HG02938 (cell line): ENCODE measurements around the gene TAS2R16.

ENCODE experiments used
- ATAC-seq: cut with Tn5 transposase; IDR thresholded peaks from one replicate; pipeline ENCODE4 v1.9.1; 2021; ENCODE audit warnings: mild to moderate bottlenecking, moderate library complexity; ENCODE audit not compliant: unreplicated experiment

The TAS2R16 gene, protein sequence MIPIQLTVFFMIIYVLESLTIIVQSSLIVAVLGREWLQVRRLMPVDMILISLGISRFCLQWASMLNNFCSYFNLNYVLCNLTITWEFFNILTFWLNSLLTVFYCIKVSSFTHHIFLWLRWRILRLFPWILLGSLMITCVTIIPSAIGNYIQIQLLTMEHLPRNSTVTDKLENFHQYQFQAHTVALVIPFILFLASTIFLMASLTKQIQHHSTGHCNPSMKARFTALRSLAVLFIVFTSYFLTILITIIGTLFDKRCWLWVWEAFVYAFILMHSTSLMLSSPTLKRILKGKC

DNA sequence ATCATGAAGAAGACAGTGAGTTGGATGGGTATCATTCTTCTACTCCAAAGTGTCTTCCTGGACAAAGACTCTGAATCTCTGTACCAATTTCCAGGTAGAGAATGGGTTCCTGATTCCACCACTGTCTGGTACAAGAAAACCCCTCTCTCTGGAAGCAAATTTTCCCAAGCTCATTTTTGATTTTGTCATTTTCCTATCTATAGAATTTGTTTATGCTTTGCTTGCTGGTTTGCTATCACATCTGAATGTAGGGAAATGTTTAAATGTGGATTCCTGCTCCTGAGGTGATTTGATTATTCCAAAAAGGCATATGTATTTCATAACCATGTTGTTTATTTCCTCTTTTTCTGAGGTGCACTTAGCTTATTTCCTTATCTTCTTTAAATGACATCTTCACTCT, at the start of gene TAS2R16:
Gene TAS2R16 (minus strand): TSS at position 101 of the 400 bp plus-strand sequence. CDS start 66 bp downstream, at position 35.
- ATAC-seq, result no peak

DNA sequence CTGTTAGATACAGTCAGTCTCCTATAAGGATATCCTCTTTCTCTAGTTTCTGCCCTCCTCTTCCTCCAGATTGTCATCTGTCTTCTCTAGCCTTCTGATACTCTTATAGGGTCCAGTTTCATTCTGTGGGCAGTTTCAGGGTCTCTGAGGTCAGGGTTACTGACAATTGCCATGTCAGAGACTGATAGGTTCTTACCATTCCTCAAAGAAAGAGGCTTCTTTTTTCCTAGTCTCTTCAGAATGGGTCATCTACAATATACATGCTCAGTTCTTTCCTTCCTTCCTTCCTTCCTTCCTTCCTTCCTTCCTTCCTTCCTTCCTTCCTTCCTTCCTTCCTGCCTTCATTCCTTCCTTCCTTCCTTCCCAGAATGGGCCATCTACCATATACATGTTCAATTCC, 48.1 kb upstream of the TAS2R16 start:
- no peak for ATAC-seq

DNA sequence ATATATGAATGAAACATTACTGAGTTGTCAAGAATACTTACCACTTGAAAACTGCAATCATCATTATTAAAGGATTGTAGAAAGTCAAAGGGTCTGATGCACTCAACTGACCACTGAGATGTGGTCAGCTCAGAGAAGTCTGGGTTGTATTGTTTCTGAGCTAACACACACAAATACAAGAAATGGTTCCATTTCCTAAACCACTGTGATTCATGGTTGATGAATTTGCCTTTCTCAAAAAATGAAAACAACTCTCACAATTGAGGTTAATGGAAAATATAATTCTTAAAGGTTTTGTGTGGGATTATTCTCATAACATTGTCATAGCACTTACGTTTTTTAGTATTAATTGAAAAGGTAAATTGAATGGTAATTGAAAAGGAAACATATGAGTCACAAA, 45.6 kb upstream of the TAS2R16 start:
- no peak for ATAC-seq

DNA sequence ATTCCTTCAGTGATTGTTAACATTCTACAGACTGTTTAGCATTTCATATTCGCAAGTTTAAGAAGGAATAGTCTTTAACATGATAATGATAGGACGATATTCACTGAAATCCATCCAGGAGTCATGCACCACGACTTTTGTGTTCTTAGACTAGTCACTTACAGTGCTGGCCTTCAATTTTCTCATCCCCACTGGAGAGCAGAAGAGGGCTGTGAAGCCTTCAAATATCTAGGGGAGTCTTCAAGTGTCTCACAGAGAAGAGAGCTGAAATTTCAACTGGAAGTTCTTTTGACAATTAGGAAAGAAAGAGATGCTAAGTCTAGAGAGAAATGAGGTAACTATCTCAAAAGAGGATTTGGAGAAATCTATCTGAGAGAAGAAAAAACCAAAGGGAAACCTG, 43.8 kb upstream of the TAS2R16 start:
- ATAC-seq, result no peak

DNA sequence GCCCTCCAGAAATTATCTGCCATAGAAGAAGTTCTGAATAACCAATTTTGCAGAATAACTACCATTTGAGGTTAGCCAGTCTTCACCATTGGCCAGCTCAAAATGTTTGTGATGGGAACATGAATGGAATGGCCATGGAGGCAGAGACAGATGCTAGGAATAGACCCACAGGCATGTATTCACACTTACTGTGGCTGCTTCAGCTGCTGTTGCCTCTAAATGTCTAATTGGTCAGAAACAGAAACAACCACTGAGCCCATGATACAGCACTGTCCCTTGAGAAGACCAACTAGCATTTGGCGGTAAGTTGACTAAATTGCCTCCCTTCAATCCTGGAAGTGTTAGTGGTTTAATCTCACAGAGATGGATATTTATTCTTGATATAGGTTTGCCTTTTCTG, 38.6 kb upstream of the TAS2R16 start:
- no peak for ATAC-seq

DNA sequence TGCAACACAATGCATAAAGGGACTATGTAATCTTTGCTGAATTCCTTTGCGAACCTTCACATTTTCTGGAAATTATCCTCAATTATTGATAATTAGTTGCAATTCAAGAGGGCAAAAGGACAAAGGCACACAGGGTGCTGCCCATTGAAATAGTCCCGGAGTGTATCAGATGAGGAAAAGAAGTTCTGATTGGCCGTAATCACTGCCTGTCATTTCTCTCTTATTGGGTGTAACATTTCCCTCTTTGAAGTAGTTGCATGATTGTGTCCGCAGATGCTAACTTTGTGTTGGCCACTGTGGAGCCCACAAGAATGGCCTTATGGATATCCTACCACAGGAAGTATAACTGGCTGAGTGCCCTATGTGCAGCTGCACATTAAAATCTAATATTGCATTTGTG, 35.1 kb upstream of the TAS2R16 start:
- no peak for ATAC-seq

DNA sequence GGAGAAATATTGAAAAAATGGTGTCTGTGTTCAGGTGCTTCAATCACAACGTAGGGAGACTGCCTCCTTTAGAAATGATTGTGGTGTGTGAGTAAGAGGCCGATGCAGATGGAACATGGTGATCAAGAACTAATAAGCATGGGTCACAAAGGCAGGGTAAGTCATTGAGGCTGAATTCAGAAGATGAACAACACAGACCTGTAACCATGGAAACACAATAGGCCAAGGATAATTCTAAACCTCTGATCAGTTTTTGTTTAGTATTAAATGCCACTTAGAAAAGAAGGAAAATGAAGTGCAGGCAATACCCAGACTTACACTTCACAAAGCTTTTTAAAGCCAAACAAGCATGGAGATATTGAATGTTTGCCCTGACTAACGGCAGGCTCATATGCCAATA, 32.8 kb upstream of the TAS2R16 start:
- no peak for ATAC-seq

DNA sequence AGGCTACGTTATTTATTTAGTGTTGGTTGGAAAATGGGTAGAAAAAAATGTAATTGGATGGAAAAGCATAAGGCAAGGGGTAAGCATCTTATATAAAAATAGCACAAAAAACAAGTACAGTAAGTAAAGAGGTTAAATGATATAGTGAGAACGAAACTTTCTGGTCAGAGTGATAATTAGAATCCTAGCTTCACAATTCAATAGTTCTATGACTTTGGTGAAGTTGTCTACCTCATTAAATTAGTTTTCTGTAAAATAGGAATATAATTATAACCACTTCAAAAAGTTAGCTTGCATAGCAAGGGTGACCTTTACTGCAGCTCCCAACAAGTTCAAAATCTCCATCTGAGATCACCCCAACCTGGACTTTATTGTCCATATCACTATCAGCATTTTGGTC, 30.8 kb upstream of the TAS2R16 start:
- no peak for ATAC-seq

DNA sequence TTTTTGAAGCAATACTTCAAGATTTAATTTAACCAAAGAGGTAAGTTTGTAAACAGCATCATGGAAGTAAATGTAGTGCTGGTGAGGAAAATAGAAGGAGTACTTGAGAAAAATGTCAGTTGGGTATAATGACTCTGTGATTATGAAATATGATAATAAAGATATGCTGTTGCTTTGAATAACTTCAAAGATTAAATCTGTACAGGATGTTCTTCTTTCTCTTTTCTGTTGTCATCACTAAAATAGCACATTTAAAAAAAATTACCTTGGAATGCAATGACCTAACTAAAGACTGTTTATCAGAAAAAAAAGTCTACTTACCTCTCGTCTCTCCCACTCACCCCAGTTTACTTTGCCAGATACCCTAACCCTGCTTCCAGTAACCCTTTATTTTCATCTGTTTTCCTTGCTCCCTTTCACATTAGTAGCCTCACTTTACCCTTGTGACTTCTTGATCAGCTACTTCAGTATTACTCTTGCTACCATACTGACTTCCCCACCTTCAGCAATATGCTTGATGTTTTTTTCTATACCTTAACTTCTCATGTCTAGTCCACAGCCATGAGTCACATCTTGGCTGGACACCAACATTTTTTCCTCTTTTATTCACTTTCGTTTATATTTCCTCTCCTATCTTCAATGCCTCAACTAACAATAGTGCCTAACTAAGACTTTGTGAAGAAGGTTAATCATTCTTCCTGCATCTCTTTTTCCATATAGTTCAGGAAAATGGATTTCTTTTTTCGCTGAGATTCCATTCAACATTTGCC, 29.7 kb upstream of the TAS2R16 start:
- ATAC-seq, result no peak

DNA sequence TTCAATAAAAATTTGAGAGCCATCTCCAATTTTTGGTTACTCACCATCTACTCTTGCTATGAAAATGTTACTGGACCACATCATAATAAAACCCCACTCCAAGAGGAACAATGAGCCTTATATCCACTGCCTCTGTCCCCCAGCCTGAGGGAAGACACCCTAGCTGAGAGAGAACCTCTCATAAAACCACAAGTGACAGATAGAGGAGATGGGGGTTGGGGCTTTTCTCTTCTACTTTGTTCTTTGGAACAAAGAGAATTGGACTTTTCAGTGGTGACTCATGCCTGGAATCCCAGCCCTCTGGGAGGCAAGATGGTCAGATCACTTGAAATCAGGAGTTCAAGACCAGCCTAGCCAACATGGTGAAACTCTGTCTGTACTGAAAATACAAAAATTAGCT, 27.6 kb upstream of the TAS2R16 start:
- no peak for ATAC-seq

DNA sequence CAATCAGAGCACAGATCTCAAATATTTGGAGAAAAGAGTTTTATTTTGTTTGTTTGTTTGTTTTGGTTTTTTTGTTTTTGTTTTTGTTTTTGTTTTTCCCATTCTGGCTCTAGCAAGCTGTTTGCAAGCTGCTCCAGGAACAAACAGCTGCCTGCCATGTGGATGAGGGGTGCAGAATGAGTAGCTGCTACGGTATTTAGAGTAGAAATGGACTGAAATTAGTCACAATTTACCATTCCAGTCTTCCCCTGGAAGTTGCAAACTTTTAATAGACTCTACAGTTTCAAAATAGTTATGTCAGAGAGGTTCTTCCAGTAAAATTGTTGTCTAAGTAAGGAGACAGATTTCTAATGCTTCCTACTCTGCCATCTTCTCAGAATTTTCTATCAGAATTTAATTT, 27.1 kb upstream of the TAS2R16 start:
- no peak for ATAC-seq

DNA sequence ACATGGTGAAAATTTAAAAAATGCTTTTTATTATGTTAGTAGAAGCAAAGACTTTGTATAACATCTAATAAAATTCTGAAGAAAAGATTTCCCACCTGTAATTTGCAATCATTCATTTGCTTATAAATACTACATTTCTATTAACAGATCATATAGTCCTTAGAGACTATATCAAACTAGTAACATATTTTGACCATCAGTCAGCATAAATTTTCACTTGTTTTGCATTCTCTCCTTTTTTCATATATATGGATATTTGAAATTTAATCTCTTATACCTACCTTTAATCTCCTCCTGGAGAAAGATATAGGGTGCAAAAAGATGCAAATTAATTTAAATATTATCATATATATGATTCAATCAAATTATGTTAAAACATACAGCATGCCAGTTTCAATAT, 16.9 kb upstream of the TAS2R16 start:
- no peak for ATAC-seq

DNA sequence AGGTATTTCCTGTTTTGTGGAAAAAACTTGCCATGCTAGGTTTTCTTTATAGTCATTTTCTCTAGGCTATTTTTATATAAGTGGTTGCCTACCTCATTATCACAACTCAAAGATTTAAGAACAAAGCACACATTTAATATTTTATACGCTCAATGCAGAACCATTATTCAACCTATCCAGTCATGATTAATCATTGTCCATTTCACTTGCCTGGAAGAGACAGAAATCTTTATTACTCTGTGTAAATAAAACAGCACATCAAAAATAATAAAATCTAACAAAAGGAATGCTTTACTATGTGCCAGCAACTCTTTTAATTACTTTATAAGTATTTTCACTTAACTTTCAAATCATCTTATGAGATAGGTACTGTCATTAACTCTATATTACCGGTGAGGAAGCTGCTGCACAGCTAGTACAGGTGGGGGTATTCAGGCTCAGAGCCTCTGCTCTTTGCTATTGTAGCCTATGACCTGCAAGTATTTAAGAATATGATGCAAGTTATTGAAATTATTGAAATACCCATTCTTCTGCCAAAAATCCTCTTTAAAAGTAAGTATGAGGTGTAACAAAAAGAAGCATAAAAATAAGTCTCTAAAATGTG, 16.4 kb upstream of the TAS2R16 start:
- no peak for ATAC-seq

DNA sequence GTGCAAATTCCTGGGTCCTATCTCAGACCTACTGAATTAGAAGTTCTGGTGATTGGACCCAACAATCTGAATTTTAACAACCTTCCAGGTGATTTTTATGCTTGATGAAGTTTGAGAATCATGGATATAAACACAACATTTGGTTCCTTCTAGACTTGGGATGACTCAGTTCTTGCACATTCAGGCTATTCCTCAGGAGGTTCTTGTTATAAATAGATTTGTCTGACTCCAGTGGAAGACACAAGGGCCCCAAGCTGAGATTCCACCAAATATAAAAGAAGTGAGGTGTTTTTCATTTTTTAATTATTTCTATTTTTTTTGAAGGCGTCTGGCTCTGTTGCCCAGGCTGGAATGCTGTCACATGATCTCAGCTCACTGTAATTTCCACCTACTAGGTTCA, 9.4 kb upstream of the TAS2R16 start:
- no peak for ATAC-seq

DNA sequence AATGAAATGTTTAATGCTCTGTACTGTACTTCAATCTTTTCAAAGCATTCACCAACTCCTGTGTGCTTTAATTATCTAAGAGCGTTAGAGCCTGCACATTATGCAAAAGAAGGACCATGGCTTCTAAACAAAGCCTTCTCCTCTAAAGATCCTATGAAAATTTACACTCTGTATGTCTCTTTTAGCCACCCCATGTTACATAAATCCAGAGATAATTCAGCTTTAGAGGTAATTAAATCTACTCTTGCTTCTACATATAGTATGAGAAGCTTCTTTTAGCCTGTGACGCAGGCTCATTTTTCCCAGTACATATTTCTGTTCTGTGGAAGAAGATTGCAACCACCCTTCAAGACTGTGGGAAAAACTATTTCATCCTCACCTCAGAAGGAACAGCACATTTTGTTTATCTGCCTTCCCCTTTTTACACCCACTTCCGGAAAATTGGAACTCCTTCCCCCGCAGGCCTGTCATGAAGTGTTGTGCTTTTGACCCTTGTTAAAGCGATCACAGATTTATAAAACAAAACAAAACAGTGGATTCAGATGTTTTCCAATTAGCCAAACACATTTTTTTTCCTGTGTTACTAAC, 8.1 kb upstream of the TAS2R16 start:
- ATAC-seq, result no peak

DNA sequence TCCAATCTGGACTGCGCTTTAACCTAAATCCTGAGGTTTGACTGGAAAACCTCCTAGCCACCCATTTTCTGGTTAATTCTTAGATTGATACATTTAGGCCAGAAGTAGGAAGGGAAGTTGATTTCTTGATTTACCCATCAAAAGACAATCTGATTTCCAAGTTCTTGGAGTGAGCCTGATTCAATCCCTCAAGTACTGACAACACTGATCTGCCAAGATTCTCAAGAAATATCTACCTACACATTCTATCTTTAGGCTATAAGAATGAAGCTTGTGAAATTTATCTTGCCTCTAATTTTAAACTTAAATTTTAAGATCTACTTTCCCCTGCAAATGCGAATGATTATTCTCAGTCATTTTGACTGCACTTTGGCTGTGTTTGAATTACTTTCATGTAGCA, 5.9 kb downstream of the TAS2R16 start:
- no peak for ATAC-seq

DNA sequence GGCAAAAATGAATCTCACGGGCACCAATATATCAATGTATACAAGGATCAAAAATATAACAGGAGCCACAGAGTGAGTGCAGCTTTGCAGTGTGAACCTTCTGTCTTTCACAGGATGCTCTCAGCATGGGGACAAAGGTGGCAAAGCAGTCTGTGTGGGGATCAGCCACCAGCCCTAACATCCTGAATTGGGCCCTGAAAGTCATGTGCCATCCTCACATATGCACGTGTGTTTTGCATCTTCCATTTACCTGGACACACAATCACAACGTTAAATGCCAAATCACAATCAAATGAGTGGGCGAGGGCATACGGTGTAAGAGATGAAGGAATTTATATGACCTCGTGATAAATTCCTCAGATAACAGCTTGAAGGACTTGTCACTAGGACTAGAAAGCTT, 6.5 kb downstream of the TAS2R16 start:
- ATAC-seq, result no peak

DNA sequence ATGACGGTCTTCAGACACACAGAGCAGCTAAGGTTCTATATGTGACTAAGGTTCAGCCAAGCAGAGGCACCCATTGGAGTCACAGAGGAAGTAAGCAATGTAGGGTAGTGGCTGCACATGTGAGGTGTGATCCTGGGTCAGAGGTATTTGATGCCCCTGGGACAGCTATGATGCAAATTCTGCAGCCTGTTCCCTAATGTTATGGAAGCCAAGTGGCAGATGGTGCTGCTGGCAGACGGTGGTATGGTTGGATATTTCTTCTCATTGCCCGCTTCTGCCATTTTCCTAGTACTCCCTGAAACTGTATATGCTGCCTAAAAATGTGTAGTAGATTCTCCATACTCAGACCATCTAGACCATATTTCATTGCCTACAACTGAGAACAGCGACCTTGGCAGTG, 7.2 kb downstream of the TAS2R16 start:
- ATAC-seq, result no peak

DNA sequence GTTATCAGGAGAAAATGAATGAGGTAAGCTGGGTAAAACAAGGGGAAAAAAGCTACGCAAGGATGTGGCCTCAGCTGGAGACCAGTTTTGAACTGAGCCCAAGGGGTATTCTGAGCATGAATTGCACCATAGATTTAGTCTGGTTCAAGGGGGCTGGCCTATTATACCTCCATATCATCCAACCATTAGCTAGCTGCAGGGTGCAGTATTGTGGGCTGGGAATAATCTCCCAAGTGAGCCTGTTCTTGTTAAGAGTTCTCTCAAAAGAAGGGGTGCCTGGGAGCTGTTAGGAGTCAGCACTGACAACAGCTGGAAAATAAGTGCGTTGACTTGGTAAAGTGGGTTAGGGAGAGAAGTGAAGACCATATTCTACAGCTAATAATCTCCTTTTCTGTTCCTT, 8.0 kb downstream of the TAS2R16 start:
- no peak for ATAC-seq

DNA sequence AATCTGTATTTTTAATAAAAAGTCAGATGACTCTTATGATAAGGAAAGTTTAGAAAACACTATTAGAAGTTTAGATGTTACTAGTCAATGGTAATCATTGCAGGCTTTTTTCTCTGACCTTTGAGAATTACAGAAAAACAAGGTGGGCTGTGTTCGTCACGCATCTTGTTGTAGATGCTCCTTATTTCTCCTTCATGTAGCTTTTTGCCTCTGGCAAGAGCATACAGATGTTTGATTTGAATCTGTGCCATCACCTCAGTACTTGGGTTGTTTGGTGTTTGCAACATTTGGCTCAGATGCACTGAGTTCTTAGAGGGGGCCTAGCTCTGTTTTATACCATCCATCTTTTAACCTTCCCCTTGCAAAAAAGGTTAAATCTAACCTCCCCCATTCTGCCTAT, 11.5 kb downstream of the TAS2R16 start:
- no peak for ATAC-seq

DNA sequence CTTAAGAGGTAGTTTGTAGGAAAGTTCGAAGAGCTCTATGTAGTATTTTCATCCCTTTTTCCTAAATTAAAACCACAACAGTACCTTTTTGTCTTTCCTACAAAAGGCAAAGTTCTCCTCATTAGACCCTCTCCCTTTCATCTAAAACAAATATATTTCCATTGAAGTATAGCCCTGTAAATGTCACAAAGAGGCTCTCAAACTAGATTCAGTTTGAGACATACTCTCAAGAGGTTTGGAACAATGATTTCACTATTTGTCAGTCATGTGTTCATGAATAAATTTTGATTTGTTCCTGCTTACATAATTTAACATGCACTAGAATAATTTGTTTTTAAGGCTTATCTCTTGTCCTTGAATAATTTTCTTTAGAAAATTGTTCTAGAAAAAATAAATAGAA, 12.2 kb downstream of the TAS2R16 start:
- no peak for ATAC-seq

DNA sequence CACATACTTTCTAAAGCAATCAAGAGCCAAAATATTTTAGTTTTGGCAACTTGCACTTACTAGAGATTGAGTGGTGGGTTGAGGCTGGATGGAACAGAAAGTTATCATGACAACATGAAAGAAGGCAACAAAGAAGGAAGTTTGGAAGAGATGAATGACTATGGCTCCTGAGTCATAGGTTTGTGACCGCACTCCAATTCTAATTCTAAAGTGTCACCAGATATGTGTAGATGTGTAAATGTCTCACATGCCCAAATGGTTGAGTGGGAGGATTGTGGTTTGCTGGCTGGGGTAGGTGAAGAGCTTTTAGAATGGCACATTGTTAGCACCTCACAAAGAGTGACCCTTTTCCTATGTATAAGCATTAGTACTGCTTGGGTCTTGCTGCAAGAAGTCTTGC, 20.2 kb downstream of the TAS2R16 start:
- ATAC-seq, result no peak
